A673 (cell line): Measurements from ENCODE around the gene CTSC. TPM values are rescaled to one million over a fixed set of nuclear protein-coding genes. Genes with fewer than 3 reads are reported as not detected.

ENCODE experiments used
- BruUV-seq: library from RNA; stranded (reverse); fragments of 400-500 nt; replicated peaks from 2 replicates; lab custom pipeline; 2021; lab: Mats Ljungman, UMichigan
- CTCF ChIA-PET: fragments of 300-600 bp; sonication (Branson Sonifier 250); formaldehyde crosslinking; loops from one replicate; lab custom pipeline; 2022; ENCODE audit warnings: antibody characterized with exemption; lab: Charles Lee
- POLR2A ChIA-PET: fragments of 300-600 bp; sonication (Branson Sonifier 250); formaldehyde crosslinking; loops from one replicate; lab custom pipeline; 2022; ENCODE audit warnings: antibody characterized with exemption; ENCODE audit not compliant: low non-redundant PET; lab: Charles Lee
- DNase-seq: peaks from one replicate; pipeline ENCODE4 v3.0.0-alpha.2; 2015; ENCODE audit warnings: low spot score
- H3K27ac ChIP-seq: fragments of 200-600 bp; sonication (generic); 2 replicates; pipeline ENCODE4 v1.5.1; 2016; ENCODE audit warnings: mixed run types, low read depth, mild to moderate bottlenecking, mixed read lengths, antibody characterized with exemption, low read length; ENCODE audit not compliant: poor library complexity, severe bottlenecking
- H3K27me3 ChIP-seq: fragments of 200-600 bp; sonication (generic); replicated peaks from 2 replicates; pipeline ENCODE4 v1.6.1; 2017; ENCODE audit warnings: mixed run types, low read depth, mild to moderate bottlenecking, mixed read lengths, antibody characterized with exemption, low read length; ENCODE audit not compliant: insufficient read depth, poor library complexity
- H3K36me3 ChIP-seq: fragments of 200-600 bp; sonication (generic); 2 replicates; pipeline ENCODE4 v1.6.1; 2016; ENCODE audit warnings: mixed run types, mild to moderate bottlenecking, mixed read lengths, antibody characterized with exemption, low read length; ENCODE audit not compliant: insufficient read depth, poor library complexity, severe bottlenecking
- H3K4me1 ChIP-seq: fragments of 200-600 bp; sonication (generic); 2 replicates; pipeline ENCODE4 v1.6.1; 2017; ENCODE audit warnings: mixed run types, mild to moderate bottlenecking, mixed read lengths, antibody characterized with exemption, low read length; ENCODE audit not compliant: insufficient read depth, poor library complexity, severe bottlenecking
- H3K4me3 ChIP-seq: fragments of 200-600 bp; sonication (generic); 2 replicates; pipeline ENCODE4 v1.5.1; 2016; ENCODE audit warnings: low read depth, mixed run types, mild to moderate bottlenecking, mixed read lengths, low read length; ENCODE audit not compliant: poor library complexity, severe bottlenecking
- H3K9me3 ChIP-seq: fragments of 200-600 bp; sonication (generic); 2 replicates; pipeline ENCODE4 v1.6.1; 2016; ENCODE audit warnings: mixed run types, low read depth, mild to moderate bottlenecking, mixed read lengths, antibody characterized with exemption, low read length; ENCODE audit not compliant: poor library complexity, severe bottlenecking
- CTCF ChIP-seq: fragments of 300-800, 200-600 bp; sonication (generic); conservative IDR thresholded peaks from 2 replicates; pipeline ENCODE4 v1.5.1; 2017; ENCODE audit warnings: low read depth, mild to moderate bottlenecking, antibody characterized with exemption, low read length, moderate library complexity, mixed read lengths
- EZH2 ChIP-seq: fragments of 200-600 bp; sonication (generic); IDR thresholded peaks from 2 replicates; pipeline ENCODE4 v1.6.1; 2017; ENCODE audit warnings: borderline replicate concordance, low read depth, mild to moderate bottlenecking, mixed read lengths, antibody characterized with exemption, low read length; ENCODE audit not compliant: poor library complexity, severe bottlenecking
- intact Hi-C: fragments of 100-400 bp; cut with micrococcal nuclease; formaldehyde crosslinking; loops from one replicate; pipeline ENCODE4 v1.10.0; 2022; ENCODE audit not compliant: unreplicated experiment
- total RNA-seq: library from RNA; stranded (reverse); gene quantifications from 2 replicates; pipeline ENCODE4 v1.2.3, GENCODE V29; 2021

CTSC gene
- total RNA-seq, 1 experiment from 2014 or later, result 116 TPM

GRCh38 chr11:88353386-88353785 is 15.8 kb upstream of the CTSC start:
- H3K4me1 ChIP-seq, result peaks cover 20% of the 10 kb centered on the region
- no peaks in the 10 kb centered on the region for H3K9me3 ChIP-seq
- intact Hi-C loops, result no loop called here
- POLR2A ChIA-PET, result no interaction called here
- no peak for TF ChIP-seq CTCF
- TF ChIP-seq EZH2, result no peak
- DNase-seq, result no peak
- no peak overlapping the region for H3K27ac ChIP-seq
- no TSS peak for BruUV-seq
- no peak overlapping the region for H3K4me3 ChIP-seq
- CTCF ChIA-PET, result no interaction called here
- H3K27me3 ChIP-seq, result no peaks in the 10 kb centered on the region
- no peaks in the 10 kb centered on the region for H3K36me3 ChIP-seq

GRCh38 chr11:88352139-88352538 is 14.6 kb upstream of the CTSC start:
- Histone ChIP-seq H3K27ac (no peak overlapping the region), H3K4me1 (peaks cover 7% of the 10 kb centered on the region), H3K27me3 (no peaks in the 10 kb centered on the region), H3K36me3 (no peaks in the 10 kb centered on the region), H3K9me3 (no peaks in the 10 kb centered on the region), H3K4me3 (no peak overlapping the region)
- intact Hi-C loops, result no loop called here
- DNase-seq, result peak; percentile 70
- ChIA-PET CTCF (no interaction called here), POLR2A (no interaction called here)
- TF ChIP-seq EZH2 (no peak), CTCF (no peak)
- BruUV-seq, result no TSS peak

GRCh38 chr11:88348870-88349269 is 11.3 kb upstream of the CTSC start:
- no peak overlapping the region for H3K4me3 ChIP-seq
- no TSS peak for BruUV-seq
- H3K27me3 ChIP-seq, result no peaks in the 10 kb centered on the region
- peaks cover 6% of the 10 kb centered on the region for H3K4me1 ChIP-seq
- no peak for TF ChIP-seq CTCF
- no peak for TF ChIP-seq EZH2
- no peaks in the 10 kb centered on the region for H3K9me3 ChIP-seq
- no peak overlapping the region for H3K27ac ChIP-seq
- intact Hi-C loops, result no loop called here
- no peaks in the 10 kb centered on the region for H3K36me3 ChIP-seq
- CTCF ChIA-PET, result no interaction called here
- DNase-seq, result no peak
- POLR2A ChIA-PET, result no interaction called here
